Kidney (tissue), 14 donors: Measurements from ENCODE around the gene PDLIM5. TPM values are rescaled to one million over a fixed set of nuclear protein-coding genes. Genes with fewer than 3 reads are reported as not detected.

ENCODE experiments used
- DNase-seq, 5 donors: peaks; one replicate each; pipeline ENCODE4 v3.0.0-alpha.2; 2013 to 2020
- FAIRE-seq: peaks from 2 replicates; lab custom pipeline; 2012; peaks lifted over from hg19 to GRCh38; lab: Jason Lieb, UNC
- H3K27ac ChIP-seq, 2 donors: one replicate each; pipeline ENCODE4 v1.7.0; 2013; ENCODE audit warnings: low read depth in 2 of 2, low read length in 2 of 2, inconsistent platforms in 1 of 2
- H3K27me3 ChIP-seq: one replicate; pipeline ENCODE4 v1.7.1; 2013; ENCODE audit warnings: low read length, inconsistent platforms; ENCODE audit not compliant: control insufficient read depth, insufficient read depth
- H3K36me3 ChIP-seq, 3 donors: one replicate each; pipeline versions ENCODE4 v1.7.0 to v1.7.1; 2013; ENCODE audit warnings: low read length in 3 of 3, control low read depth in 1 of 3, inconsistent platforms in 1 of 3; ENCODE audit not compliant: insufficient read depth in 3 of 3, control insufficient read depth in 2 of 3
- H3K4me1 ChIP-seq, 3 donors: one replicate each; pipeline versions ENCODE4 v1.7.0 to v1.7.1; 2013; ENCODE audit warnings: low read length in 3 of 3, inconsistent platforms in 1 of 3, low read depth in 1 of 3; ENCODE audit not compliant: control insufficient read depth in 2 of 3, insufficient read depth in 2 of 3
- H3K4me3 ChIP-seq, 3 donors: one replicate each; pipeline versions ENCODE4 v1.7.0 to v1.8.1; 2013; ENCODE audit warnings: low read length in 3 of 3, control low read depth in 1 of 3, inconsistent platforms in 1 of 3
- H3K9ac ChIP-seq, 3 donors: one replicate each; pipeline versions ENCODE4 v1.7.0 to v1.7.1; 2013; ENCODE audit warnings: low read length in 3 of 3, control low read depth in 1 of 3, inconsistent platforms in 1 of 3
- H3K9me3 ChIP-seq, 3 donors: one replicate each; pipeline versions ENCODE4 v1.7.0 to v1.7.1; 2013; ENCODE audit warnings: low read length in 3 of 3, control low read depth in 1 of 3, inconsistent platforms in 1 of 3; ENCODE audit not compliant: control insufficient read depth in 2 of 3, insufficient read depth in 1 of 3
- CTCF ChIP-seq: IDR thresholded peaks from 3 replicates; pipeline ENCODE4 v1.5.1; 2012; ENCODE audit warnings: mild to moderate bottlenecking, moderate library complexity, borderline replicate concordance; ENCODE audit not compliant: insufficient read depth; ENCODE audit errors: extremely low read depth
- intact Hi-C: fragments of 100-400 bp; cut with DNase I; formaldehyde crosslinking; loops from one replicate; pipeline ENCODE4 v1.11.1; 2022
- polyA plus RNA-seq: library from polyadenylated mRNA; stranded (reverse); fragments of 350-450 nt; fragmentation: Illumina TruSeq; extraction: RNeasy Lipid Tissue Mini Kit (QIAGEN cat#74804); gene quantifications from one replicate; pipeline ENCODE4 v1.2.3, GENCODE V29; 2014; ENCODE audit warnings: low read depth, low replicate concordance; ENCODE audit not compliant: insufficient read depth
- total RNA-seq: library from RNA; stranded (reverse); fragmentation: NEBNext Ultra II Directional; extraction: Animal tissue kit (Norgen Biotek cat#: 25700); gene quantifications from one replicate; pipeline ENCODE4 v1.2.1, GENCODE V29; 2021
- donor health status: control.
- donor health status: control.
- donor health status: control.
- donor health status: control.
- donor health status: control.
- donor health status: DM: yes; HTN: yes; CAD: no.
- donor health status: Normal renal cell carcinoma (clear cell type).

Gene PDLIM5
- total and polyA plus RNA-seq, 2 donors from 2014 or later: 24.3 to 167 TPM

GRCh38 chr4:94530073-94530472 is 78.3 kb downstream of the PDLIM5 start:
- no peak for FAIRE-seq
- intact Hi-C loops: no loop called here
- Histone ChIP-seq H3K4me3 (no peak overlapping the region), H3K4me1 (peaks cover 0 to 9% (median 7%) of the 10 kb centered on the region in 3 donors), H3K27me3 (no peaks in the 10 kb centered on the region), H3K36me3 (no peaks in the 10 kb centered on the region), H3K9me3 (no peaks in the 10 kb centered on the region), H3K9ac (no peak overlapping the region), H3K27ac (no peak overlapping the region)
- no peak for DNase-seq
- TF ChIP-seq CTCF: no peak

- no peaks in the 10 kb centered on the region for H3K27me3 ChIP-seq
- TF ChIP-seq CTCF: no peak
- no peak for FAIRE-seq
- H3K36me3 ChIP-seq: no peaks in the 10 kb centered on the region
- no peak overlapping the region for H3K9ac ChIP-seq
- DNase-seq: no peak
- no peak overlapping the region for H3K27ac ChIP-seq
- H3K4me1 ChIP-seq: peaks cover 0 to 21% (median 17%) of the 10 kb centered on the region in 3 donors
- H3K4me3 ChIP-seq: no peak overlapping the region
- no peaks in the 10 kb centered on the region for H3K9me3 ChIP-seq
- intact Hi-C loops: no loop called here
These were observed 80.4 kb downstream of the PDLIM5 start for GRCh38 chr4:94531991-94532789.

- H3K36me3 ChIP-seq: no peaks in the 10 kb centered on the region
- no peak overlapping the region for H3K4me3 ChIP-seq
- H3K27me3 ChIP-seq: no peaks in the 10 kb centered on the region
- DNase-seq: no peak
- intact Hi-C loops: no loop called here
- FAIRE-seq: no peak
- no peak overlapping the region for H3K9ac ChIP-seq
- no peaks in the 10 kb centered on the region for H3K9me3 ChIP-seq
- peaks cover 0 to 30% (median 17%) of the 10 kb centered on the region in 3 donors for H3K4me1 ChIP-seq
- TF ChIP-seq CTCF: no peak
- H3K27ac ChIP-seq: no peak overlapping the region
These were observed 81.9 kb downstream of the PDLIM5 start for GRCh38 chr4:94533405-94534223.
